HUES64 (cell line): ENCODE measurements around the gene HIGD1B.
"Not testable (repeated sequence)": the region's sequence is repeated elsewhere in the genome, so short reads cannot be mapped to it uniquely, and the experiment has no call there.

Experiments used
- H3K27ac ChIP-seq: 2 replicates; pipeline ENCODE4 v1.7.0; 2013; ENCODE audit warnings: low read depth, low read length, inconsistent platforms
- H3K27me3 ChIP-seq: 2 replicates; pipeline ENCODE4 v1.6.1; 2013; ENCODE audit warnings: mild to moderate bottlenecking, low read length; ENCODE audit not compliant: insufficient read depth
- H3K36me3 ChIP-seq: 2 replicates; pipeline ENCODE4 v1.6.1; 2013; ENCODE audit warnings: mild to moderate bottlenecking, low read length; ENCODE audit not compliant: insufficient read depth
- H3K4me1 ChIP-seq: 2 replicates; pipeline ENCODE4 v1.6.1; 2013; ENCODE audit warnings: mild to moderate bottlenecking, low read length, moderate library complexity; ENCODE audit not compliant: insufficient read depth
- H3K4me3 ChIP-seq: 2 replicates; pipeline ENCODE4 v1.5.1; 2013; ENCODE audit warnings: mild to moderate bottlenecking, low read length, moderate library complexity
- H3K9ac ChIP-seq: 2 replicates; pipeline ENCODE4 v1.6.1; 2013; ENCODE audit warnings: mild to moderate bottlenecking, low read depth, low read length
- H3K9me3 ChIP-seq: 2 replicates; pipeline ENCODE4 v1.6.1; 2013; ENCODE audit warnings: low read depth, low read length; ENCODE audit not compliant: insufficient read depth
- WGBS: fragments of 150-250, 120-280 bp; methylation state at CpG from one replicate; pipeline ENCODE4 v1.1.7; 2013; ENCODE audit warnings: missing lambda C conversion rate; 5-methylcytosine and 5-hydroxymethylcytosine counted together

Gene HIGD1B

DNA sequence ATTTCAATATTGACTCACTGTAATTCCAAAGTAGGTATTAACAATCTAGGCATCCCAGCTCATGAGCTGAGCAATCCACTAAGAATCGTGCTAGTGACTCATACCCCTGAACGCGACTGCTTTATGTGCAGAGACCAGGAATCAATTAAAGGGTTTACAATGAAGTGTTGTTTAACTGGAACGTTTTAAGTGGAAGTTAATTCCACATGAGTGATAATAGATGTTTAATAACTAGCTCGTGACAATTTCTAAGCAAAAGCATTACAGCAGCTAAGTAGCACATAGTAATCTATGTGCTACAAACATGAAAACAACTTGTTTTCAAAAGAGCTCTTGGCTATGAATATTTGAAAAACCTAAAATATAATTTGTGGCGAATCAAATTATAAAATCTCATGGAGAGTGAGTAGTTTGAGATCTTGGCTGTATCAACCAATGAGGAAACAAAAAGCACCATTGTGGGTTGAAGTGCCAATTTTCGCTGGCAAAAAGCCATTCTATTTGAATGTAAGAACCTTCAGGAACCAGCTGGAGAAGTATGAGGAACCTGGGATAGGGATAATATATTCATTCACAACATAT lies 27.0 kb upstream of the HIGD1B start:
- H3K4me3 ChIP-seq: no peak overlapping the region
- no peaks in the 10 kb centered on the region for H3K27me3 ChIP-seq
- H3K36me3 ChIP-seq: peaks cover 4% of the 10 kb centered on the region; the same call in 1 of the 2 replicates
- 0 out of 2 replicates have a peak overlapping the region, but pooled peaks have one; percentile 5 for H3K27ac ChIP-seq
- H3K4me1 ChIP-seq: peaks cover 9% of the 10 kb centered on the region; the same call in 1 of the 2 replicates
- no peak overlapping the region for H3K9ac ChIP-seq
- H3K9me3 ChIP-seq: no peaks in the 10 kb centered on the region
- 86% methylated on average over 7 of the region's 7 CpGs for WGBS

DNA sequence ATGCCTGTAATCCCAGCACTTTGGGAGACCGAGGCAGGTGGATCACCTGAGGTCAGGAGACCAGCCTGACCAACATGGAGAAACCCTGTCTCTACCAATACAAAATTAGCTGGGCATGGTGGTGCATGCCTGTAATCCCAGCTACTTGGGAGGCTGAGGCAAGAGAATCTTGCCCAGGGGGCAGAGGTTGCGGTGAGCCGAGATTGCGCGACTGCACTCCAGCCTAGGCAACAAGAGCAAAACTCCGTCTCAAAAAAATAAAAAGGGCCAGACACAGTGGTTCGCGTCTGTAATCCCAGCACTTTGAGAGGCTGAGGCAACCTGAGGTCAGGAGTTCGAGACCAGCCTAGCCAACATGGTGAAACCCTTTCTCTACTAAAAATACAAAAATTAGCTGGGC lies 22.4 kb upstream of the HIGD1B start:
- WGBS: 96% methylated on average over 9 of the region's 9 CpGs
- not testable (repeated sequence) for H3K27ac ChIP-seq
- H3K4me1 ChIP-seq: peaks cover 21% of the 10 kb centered on the region; the same call in 1 of the 2 replicates

DNA sequence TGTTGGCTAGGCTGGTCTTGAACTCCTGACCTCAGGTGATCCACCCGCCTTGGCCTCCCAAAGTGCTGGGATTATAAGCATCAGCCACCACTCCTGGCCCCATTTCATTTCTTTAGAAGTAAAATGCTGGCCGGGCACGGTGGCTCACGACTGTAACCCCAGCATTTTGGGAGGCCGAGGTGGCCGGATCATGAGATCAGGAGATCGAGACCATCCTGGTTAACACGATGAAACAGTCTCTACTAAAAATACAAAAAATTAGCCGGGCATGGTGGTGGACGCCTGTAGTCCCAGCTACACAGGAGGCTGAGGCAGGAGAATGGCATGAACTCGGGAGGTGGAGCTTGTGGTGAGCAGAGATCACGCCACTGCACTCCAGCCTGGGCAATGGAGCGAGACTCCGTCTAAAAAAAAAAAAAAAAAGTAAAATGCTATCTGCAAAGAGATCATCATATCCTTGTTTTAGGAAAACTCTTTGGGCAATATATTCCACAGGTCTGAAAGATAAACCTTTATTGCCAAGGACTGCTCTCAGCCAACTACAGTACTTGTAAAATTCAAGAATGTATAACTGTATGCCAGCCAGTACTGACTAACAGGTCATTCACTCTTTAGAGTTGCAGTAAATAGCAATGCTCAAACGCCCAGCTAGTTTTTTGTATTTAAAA lies 21.4 kb upstream of the HIGD1B start:
- H3K9ac ChIP-seq: no peak overlapping the region

More for the DNA sequence above, 22.4 kb upstream of the HIGD1B start:
- H3K27me3 ChIP-seq, H3K9ac ChIP-seq, H3K36me3 ChIP-seq, H3K4me3 ChIP-seq, H3K9me3 ChIP-seq: not testable (repeated sequence)

DNA sequence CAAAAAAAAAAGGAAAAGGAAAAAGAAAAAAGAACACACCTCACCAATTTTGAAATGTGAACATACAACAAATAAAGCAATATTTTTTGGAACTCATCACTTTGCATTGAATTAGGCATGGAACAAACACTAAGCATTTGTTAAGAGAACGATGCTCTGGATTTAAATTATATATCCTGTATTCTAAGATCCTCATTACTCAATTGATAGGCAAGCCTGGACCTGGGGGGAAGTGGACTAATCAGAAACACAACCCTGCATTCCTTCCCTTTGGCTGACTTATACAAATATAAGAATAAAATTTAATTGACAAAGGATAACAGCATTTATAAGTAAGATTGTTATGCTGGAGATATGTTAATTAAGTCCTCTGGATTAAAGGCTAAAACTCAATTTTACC lies 19.8 kb upstream of the HIGD1B start:
- peaks cover 29% of the 10 kb centered on the region for H3K4me1 ChIP-seq
- H3K4me3 ChIP-seq: peak overlapping the region; percentile 99
- peak overlapping the region; percentile 99; the same call in 1 of the 2 replicates for H3K9ac ChIP-seq
- H3K9me3 ChIP-seq: no peaks in the 10 kb centered on the region
- H3K36me3 ChIP-seq: peaks cover 4% of the 10 kb centered on the region; the same call in 1 of the 2 replicates
- no CpG with 5 or more reads among the region's 1 CpG for WGBS
- H3K27me3 ChIP-seq: no peaks in the 10 kb centered on the region
- no peak overlapping the region for H3K27ac ChIP-seq

More for the DNA sequence above, 21.4 kb upstream of the HIGD1B start:
- no peak overlapping the region for H3K27ac ChIP-seq
- no peak overlapping the region for H3K4me3 ChIP-seq
- WGBS: 94% methylated on average over 14 of the region's 15 CpGs
- H3K27me3 ChIP-seq: no peaks in the 10 kb centered on the region
- H3K36me3 ChIP-seq: peaks cover 5% of the 10 kb centered on the region; the same call in 1 of the 2 replicates
- H3K9me3 ChIP-seq: no peaks in the 10 kb centered on the region
- H3K4me1 ChIP-seq: peaks cover 16% of the 10 kb centered on the region; the same call in 1 of the 2 replicates

DNA sequence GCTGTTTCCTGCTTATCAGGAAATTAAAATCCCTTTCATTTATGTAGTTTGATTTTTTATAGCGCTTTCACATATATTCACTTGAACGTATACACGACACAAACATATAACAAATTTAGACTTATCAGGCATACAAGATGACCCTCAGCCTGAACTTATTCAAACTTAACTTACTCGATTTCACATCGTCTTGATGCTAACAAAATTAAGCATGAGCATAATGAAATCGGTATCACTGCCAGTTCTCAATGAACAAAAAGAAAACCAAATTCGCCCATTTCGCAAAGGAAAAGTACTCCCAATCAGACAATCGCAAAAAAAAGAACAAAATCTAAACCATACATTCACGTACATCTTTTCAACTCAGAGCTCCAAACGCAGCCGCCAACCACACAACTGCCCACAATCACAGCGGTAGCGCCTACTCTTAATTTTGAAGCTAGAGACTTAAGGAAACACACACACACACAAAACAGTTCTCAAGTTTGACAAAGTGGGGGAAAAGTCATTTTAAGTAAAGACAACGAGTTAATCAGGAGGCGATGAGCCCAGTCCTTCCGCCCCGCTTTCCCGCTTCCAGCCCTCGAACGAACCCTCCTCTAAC lies 18.7 kb upstream of the HIGD1B start:
- H3K27ac ChIP-seq: peak overlapping the region; percentile 93
- H3K4me3 ChIP-seq: peak overlapping the region; percentile 99
- H3K4me1 ChIP-seq: peaks cover 30% of the 10 kb centered on the region

DNA sequence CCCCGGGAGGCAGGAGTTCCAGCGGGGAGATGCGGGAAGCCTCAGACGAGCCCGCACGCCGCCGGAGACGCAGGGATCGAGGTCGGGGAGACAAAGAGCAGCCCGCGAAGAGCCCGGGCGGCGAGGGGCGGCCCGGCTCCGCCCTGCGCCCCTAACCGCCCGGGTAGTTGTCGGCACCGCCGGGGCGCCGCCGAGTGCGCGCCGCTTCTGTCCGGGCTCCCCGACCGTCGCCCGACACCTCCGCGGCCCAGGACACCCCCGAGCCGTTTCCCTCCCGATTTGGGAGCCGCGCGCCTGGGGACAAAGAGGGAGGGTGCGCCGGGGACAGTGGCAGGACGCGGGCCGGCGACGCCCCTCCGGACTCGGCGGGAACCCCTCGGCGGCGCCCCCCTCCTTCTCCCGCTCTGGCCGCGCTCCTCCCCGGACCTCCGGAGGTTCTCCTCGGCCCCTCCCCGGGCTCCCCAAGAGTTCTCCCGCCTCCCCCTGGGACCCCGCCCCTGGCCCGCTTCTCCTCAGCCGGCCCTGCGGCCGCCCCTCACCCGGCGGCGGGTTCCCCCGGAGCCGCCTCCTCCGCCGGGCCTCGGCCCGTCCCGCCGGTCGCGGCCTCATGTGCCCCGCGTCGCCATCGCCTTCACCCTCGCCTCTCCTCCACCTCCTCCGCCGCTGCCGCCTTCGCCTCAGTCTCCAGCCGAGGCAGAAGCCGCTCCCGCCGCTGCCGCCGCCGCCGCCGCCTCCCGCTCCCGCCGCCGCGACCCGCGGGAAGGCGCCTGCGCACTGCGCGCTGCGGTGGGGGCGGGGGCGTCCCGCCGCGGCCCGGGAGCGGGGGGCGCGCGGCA lies 17.9 kb upstream of the HIGD1B start, which contains the start of gene GJC1:
TSS of gene GJC1 (minus strand) at position 765 of the 836 bp plus-strand sequence. CDS start 24,470 bp downstream, outside the sequence.
- Histone ChIP-seq H3K9me3 (no peaks in the 10 kb centered on the region), H3K27ac (peak within 1 kb of the TSS; percentile 93), H3K4me3 (peak within 1 kb of the TSS; percentile 99), H3K9ac (peak within 1 kb of the TSS; percentile 99), H3K36me3 (0 out of 2 replicates have a peak, but pooled peaks cover 3% of the 10 kb centered on the region), H3K27me3 (no peaks in the 10 kb centered on the region), H3K4me1 (peaks cover 30% of the 10 kb centered on the region)
- under 1% methylated on average over 123 of the region's 123 CpGs for WGBS

More for the DNA sequence above, 18.7 kb upstream of the HIGD1B start:
- Histone ChIP-seq H3K9me3 (no peaks in the 10 kb centered on the region), H3K36me3 (0 out of 2 replicates have a peak, but pooled peaks cover 3% of the 10 kb centered on the region), H3K9ac (peak overlapping the region; percentile 99), H3K27me3 (no peaks in the 10 kb centered on the region)
- WGBS: under 1% methylated on average over 21 of the region's 21 CpGs

DNA sequence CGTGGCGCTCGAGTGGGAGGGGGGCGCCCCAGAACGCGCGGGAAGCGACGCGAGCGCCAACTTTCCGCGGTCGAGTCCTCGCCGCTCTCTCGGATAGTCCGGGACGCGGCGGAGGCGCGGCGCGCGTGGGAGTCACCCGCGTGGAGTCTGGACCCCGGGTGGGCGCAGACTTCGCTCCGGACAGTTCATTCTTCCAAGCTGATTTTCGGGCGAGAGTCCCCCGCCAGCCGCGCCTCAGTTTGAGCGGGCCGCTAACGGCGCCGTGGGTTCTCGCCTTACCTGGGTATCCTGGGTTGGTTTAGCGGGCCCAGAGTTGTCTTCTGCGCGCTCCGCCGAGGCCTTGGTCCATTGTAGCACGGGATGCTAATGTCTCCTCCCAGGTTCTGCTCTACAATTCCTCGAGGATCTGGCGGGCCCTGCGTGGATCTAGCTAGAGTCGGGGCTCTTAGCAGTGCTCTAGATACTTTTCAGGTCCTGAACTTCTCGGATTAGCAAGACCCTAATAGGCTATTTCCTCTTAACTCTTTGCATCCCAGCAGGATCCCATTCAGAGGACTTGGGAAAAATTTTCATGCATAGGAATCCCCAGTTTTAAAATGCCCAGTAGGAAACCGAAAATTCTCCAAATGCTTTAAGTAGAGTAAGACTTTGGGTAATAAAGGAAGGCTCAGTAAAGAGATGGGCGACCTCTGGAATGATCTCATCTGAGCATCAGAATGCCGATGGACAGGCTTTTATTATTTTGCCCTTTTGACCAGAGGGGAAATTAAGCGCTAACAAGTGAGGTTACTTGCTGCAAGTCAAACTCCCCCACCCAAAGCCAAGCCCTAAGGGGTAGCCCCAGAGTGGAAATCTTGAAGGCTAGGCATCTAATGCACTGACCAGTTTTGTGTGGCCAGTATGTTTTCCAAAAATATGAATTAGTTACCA lies 17.1 kb upstream of the HIGD1B start:
- Histone ChIP-seq H3K36me3 (0 out of 2 replicates have a peak, but pooled peaks cover 2% of the 10 kb centered on the region), H3K4me1 (peaks cover 30% of the 10 kb centered on the region), H3K27me3 (no peaks in the 10 kb centered on the region), H3K27ac (peak overlapping the region; percentile 93), H3K9me3 (no peaks in the 10 kb centered on the region), H3K4me3 (peak overlapping the region; percentile 99), H3K9ac (peak overlapping the region; percentile 99)
- under 1% methylated on average over 58 of the region's 58 CpGs for WGBS

DNA sequence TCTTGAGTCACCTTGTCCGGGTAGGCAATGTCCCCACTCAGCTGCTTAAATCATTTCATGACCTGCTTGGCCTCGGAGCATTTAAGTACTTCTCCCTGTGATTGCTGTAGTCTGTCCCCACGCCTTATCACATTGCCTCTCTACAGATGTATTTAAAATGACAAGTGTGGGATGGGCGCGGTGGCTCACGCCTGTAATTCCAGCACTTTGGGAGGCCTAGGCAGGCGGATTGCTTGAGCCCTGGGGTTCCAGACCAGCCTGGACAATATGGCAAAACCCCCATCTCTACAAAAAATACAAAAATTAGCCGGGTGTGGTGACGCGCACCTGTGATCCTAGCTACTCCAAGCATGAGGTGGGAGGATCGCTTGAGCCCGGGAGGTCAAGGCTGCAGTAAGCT lies 16.3 kb upstream of the HIGD1B start:
- H3K4me1 ChIP-seq: peaks cover 30% of the 10 kb centered on the region
- peak overlapping the region; percentile 93; the same call in 1 of the 2 replicates for H3K27ac ChIP-seq
- 69% methylated on average over 12 of the region's 12 CpGs for WGBS

DNA sequence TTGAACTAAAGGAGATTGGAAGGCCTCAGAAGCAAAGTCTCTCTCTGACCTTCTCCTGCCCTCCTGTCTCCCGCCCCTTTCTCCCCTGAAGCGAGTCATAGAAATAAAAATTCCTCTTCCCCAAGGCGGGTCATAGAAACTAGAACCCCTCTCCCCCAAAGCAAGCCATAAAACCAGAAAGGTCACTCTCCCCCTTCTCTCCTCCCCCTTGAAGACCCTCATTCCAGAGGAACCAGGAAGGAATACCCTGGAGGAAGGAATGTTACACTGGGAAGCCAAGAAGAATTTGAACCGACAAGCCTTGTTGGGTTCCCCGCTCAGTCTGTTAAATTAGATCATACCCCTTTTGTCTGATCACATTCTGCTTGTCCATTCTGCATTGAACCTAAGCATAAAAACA lies 14.9 kb upstream of the HIGD1B start:
- Histone ChIP-seq H3K36me3 (no peaks in the 10 kb centered on the region), H3K27ac (no peak overlapping the region; the same call in 1 of the 2 replicates), H3K9me3 (no peaks in the 10 kb centered on the region), H3K9ac (no peak overlapping the region), H3K4me3 (no peak overlapping the region), H3K27me3 (no peaks in the 10 kb centered on the region), H3K4me1 (peaks cover 26% of the 10 kb centered on the region)
- WGBS: 69% methylated on average over 5 of the region's 5 CpGs

More for the DNA sequence above, 16.3 kb upstream of the HIGD1B start:
- Histone ChIP-seq H3K4me3 (peak overlapping the region; percentile 99), H3K27me3 (no peaks in the 10 kb centered on the region), H3K9ac (peak overlapping the region; percentile 99), H3K9me3 (no peaks in the 10 kb centered on the region), H3K36me3 (no peaks in the 10 kb centered on the region)

DNA sequence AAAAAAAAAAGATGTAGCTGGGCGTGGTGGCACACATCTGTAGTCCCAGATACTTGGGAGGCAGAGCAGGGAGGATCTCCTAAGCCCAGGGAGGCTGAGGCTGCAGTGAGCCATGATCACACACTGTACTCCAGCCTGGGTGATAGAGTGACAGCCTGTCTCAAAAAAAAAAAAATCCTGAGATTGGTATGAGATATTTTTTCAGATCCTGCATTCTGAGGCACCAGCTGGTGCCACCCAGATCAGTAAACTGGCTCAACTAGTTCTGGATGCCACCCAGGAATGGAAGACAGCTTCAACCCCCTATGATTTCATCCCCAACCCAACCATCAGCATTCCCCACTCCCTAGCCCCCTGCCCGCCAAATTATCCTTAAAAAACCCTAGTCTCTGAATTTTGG lies 10.5 kb upstream of the HIGD1B start:
- no peaks in the 10 kb centered on the region for H3K27me3 ChIP-seq
- H3K36me3 ChIP-seq: no peaks in the 10 kb centered on the region
- no peak overlapping the region for H3K9ac ChIP-seq
- H3K4me1 ChIP-seq: peaks cover 11% of the 10 kb centered on the region
- no peak overlapping the region for H3K27ac ChIP-seq
- no peaks in the 10 kb centered on the region for H3K9me3 ChIP-seq
- WGBS: 79% methylated on average over 2 of the region's 2 CpGs
- H3K4me3 ChIP-seq: no peak overlapping the region
